HG03159 (cell line): ENCODE results near the gene FNDC3A.

Experiments used
- ATAC-seq: cut with Tn5 transposase; IDR thresholded peaks from one replicate; pipeline ENCODE4 v1.9.1; 2021; ENCODE audit warnings: mild to moderate bottlenecking, moderate library complexity; ENCODE audit not compliant: unreplicated experiment

The FNDC3A gene

GRCh38 chr13:49213539-49213938 lies 237.8 kb downstream of the FNDC3A start:
- no peak for ATAC-seq

GRCh38 chr13:49213997-49214916 lies 238.5 kb downstream of the FNDC3A start:
- ATAC-seq = no peak

- peak; percentile 48 for ATAC-seq
Measured at GRCh38 chr13:49214917-49215376, 239.2 kb downstream of the FNDC3A start.

- ATAC-seq = no peak
Measured at GRCh38 chr13:49216334-49216733, 240.6 kb downstream of the FNDC3A start.

- no peak for ATAC-seq
Measured at GRCh38 chr13:49217962-49218492, 242.3 kb downstream of the FNDC3A start.

- no peak for ATAC-seq
Measured at GRCh38 chr13:49218493-49219051, 242.9 kb downstream of the FNDC3A start.

- peak; percentile 27 for ATAC-seq
Measured at GRCh38 chr13:49219647-49220035, 243.9 kb downstream of the FNDC3A start.

- ATAC-seq = peak; percentile 65
Measured at GRCh38 chr13:49220036-49220855, 244.5 kb downstream of the FNDC3A start, which contains the start of gene MLNR. MLNR (plus strand) TSS chr13:49220338; CDS start chr13:49220338, 0 bp downstream.

GRCh38 chr13:49220856-49221589 lies 245.3 kb downstream of the FNDC3A start:
- ATAC-seq = no peak

GRCh38 chr13:49221590-49221965 lies 245.9 kb downstream of the FNDC3A start:
- no peak for ATAC-seq

- ATAC-seq = no peak
Measured at GRCh38 chr13:49225223-49226042, 249.7 kb downstream of the FNDC3A start.

GRCh38 chr13:49226613-49227012 lies 250.9 kb downstream of the FNDC3A start:
- no peak for ATAC-seq

GRCh38 chr13:49234741-49235140 lies 259.0 kb downstream of the FNDC3A start:
- ATAC-seq = no peak

GRCh38 chr13:49235856-49236431 lies 260.2 kb downstream of the FNDC3A start:
- no peak for ATAC-seq

GRCh38 chr13:49238621-49239020 lies 262.9 kb downstream of the FNDC3A start:
- ATAC-seq = no peak

GRCh38 chr13:49240017-49240416 lies 264.3 kb downstream of the FNDC3A start:
- ATAC-seq = no peak

- ATAC-seq = no peak
Measured at GRCh38 chr13:49241296-49241695, 265.6 kb downstream of the FNDC3A start.

- no peak for ATAC-seq
Measured at GRCh38 chr13:49245101-49245500, 269.4 kb downstream of the FNDC3A start.
